LNCaP clone FGC (cell line): ENCODE results near the gene MEF2B.
"Not testable (repeated sequence)": the region's sequence is repeated elsewhere in the genome, so short reads cannot be mapped to it uniquely, and the experiment has no call there.

ENCODE experiments used
- DNase-seq: peaks from one replicate; pipeline ENCODE4 v3.0.0-alpha.2; 2011; ENCODE audit warnings: low read depth
- H3K4me3 ChIP-seq: 2 replicates; pipeline ENCODE4 v1.5.1; 2011; ENCODE audit warnings: mild to moderate bottlenecking, low read depth, low read length, control low read depth
- TF ChIP-seq, protein P1 (sequence below): IDR thresholded peaks from 2 replicates; pipeline ENCODE4 v1.5.1; 2012; ENCODE audit warnings: mild to moderate bottlenecking; ENCODE audit not compliant: control insufficient read depth, insufficient read depth; ENCODE audit errors: extremely low read depth

Gene MEF2B

DNA sequence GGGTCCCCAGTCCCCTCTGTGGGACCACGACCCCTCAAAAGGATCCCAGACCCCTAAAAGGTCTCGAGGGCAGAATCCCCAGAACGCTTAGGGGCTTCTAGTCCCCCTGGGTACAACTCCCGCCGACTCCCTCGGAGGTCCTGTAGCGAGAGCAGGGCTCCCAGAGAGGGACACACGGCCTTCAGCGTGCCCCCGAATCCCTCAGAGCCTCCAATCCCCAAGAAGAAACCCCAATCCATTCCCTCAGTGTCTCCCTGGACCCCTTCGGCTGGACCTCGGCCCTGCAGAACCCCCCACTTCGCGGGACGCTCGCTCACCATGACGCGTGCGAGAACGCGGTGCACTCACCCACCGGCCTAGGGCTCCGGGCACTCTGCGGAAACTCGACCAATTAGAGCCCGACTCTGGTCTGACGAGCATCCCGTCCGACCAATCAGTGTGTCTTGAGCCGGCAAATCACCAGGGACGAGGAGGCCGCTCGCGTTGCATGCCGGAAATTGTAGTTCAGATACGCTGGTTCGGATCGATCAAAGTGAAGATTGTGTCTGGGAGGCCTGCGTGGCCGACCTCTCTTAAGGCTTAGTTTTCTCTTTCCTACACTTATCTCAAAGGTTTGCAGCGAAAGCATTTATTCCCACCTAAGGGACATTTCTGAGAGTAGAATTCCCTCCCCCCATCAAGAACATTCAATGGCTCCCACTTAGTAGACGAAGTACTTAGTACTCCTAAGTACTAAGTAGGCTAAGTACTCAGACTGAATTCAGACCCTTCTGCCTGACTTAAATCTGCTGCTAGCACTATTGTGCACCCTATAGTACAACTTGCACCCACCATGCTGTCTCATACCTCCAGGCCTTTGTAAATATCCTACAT is 31.7 kb downstream of the MEF2B start, which contains the start of gene TMEM161A:
Gene TMEM161A (minus strand): TSS at position 370 of the 873 bp plus-strand sequence. CDS start 50 bp downstream, at position 320.
- peak within 1 kb of the TSS; percentile 92 for H3K4me3 ChIP-seq
- TF ChIP-seq, protein P1, sequence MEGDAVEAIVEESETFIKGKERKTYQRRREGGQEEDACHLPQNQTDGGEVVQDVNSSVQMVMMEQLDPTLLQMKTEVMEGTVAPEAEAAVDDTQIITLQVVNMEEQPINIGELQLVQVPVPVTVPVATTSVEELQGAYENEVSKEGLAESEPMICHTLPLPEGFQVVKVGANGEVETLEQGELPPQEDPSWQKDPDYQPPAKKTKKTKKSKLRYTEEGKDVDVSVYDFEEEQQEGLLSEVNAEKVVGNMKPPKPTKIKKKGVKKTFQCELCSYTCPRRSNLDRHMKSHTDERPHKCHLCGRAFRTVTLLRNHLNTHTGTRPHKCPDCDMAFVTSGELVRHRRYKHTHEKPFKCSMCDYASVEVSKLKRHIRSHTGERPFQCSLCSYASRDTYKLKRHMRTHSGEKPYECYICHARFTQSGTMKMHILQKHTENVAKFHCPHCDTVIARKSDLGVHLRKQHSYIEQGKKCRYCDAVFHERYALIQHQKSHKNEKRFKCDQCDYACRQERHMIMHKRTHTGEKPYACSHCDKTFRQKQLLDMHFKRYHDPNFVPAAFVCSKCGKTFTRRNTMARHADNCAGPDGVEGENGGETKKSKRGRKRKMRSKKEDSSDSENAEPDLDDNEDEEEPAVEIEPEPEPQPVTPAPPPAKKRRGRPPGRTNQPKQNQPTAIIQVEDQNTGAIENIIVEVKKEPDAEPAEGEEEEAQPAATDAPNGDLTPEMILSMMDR = no peak
- peak; percentile 98 for DNase-seq

DNA sequence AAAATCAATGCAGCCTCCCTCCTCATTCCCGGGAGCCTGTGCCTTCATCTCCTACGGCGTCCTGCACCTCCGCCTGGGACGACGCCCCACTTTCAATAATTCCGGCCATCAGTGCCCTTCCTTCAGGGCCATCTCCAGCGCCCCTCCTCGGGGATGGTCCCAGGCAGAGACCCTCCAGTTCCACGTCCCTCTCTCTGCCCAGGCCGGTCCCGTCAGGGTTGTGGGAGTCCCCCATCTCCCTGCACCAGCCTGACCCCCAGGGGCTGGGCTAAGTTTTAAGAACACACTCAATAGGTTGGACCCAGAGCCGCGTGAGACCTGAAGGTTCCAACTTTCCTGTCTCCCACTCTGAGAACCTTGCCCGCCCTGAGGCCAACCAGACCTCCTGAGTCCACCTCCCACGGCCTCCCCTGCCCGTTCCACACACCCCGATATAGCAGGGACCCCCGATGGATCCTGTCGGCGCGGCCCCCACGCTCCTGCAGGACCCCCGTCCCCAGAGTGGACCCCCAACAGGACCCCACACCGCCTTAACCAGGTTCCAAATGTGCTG is 32.4 kb downstream of the MEF2B start:
- TF ChIP-seq, protein P1 = no peak
- peak overlapping the region; percentile 92 for H3K4me3 ChIP-seq
- DNase-seq = no peak

GRCh38 chr19:19135713-19136112 is 34.4 kb downstream of the MEF2B start:
- not testable (repeated sequence) for H3K4me3 ChIP-seq, DNase-seq

DNA sequence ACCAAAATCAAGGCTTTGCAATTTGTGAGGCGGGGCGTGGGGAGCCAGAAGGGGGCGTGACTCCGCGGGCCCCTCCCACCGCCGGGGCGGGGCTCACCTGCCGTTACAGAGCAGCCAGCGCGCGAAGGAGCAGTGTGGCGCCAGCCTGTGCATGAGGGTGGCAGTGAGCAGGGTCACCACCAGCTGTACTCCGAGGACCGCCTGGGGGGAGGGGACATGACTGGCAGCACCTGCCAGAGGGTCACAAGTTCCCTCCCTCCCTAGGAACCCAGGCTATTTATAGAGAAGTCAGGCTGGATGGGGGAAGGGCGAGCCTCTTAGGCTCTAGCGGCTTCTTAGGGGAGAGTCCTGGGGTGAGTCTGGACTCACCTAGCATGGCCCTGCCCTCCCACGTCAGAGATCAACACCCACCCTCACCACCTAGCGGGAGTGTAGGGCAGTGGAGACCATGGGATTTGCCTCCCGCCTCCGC is 35.3 kb downstream of the MEF2B start:
- no peak overlapping the region for H3K4me3 ChIP-seq
- no peak for DNase-seq
- TF ChIP-seq, protein P1 = no peak

DNA sequence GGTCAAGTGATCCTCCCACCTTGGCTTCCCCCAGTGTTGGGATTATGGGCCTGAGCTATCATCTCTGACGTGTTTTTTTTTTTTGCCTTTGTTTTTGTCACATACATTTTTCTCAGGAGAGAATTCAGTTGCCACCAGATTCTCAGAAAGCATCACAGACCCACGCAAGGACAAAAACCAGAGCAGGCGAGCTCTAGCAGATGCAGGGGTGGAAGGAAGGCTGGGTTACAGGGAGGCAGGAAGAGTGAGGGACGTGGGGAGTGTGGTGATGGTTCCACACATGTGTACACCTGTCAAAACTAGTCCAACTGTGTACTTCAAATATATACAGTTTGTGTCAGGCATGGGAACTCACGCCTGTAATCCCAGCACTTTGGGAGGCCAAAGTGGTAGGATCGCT is 36.1 kb downstream of the MEF2B start:
- H3K4me3 ChIP-seq = no peak overlapping the region
- TF ChIP-seq, protein P1 = no peak
- DNase-seq = no peak

- DNase-seq = no peak
- TF ChIP-seq, protein P1 = no peak
- no peak overlapping the region for H3K4me3 ChIP-seq
Observed at GRCh38 chr19:19132912-19133311, 37.2 kb downstream of the MEF2B start.

GRCh38 chr19:19131989-19132388 is 38.1 kb downstream of the MEF2B start:
- no peak overlapping the region for H3K4me3 ChIP-seq
- TF ChIP-seq, protein P1 = no peak
- DNase-seq = no peak
